NCI-H1694 (cell line): ENCODE measurements around the gene RBMS3.

Experiments used
- DNase-seq: peaks from one replicate; lab custom pipeline; 2025; lab: John Stamatoyannopoulos, UW

RBMS3 gene

GRCh38 chr3:29277249-29277648, 3.6 kb upstream of the RBMS3 start:
- DNase-seq: no peak

- DNase-seq: no peak
Observed at GRCh38 chr3:29279286-29279685, 1.6 kb upstream of the RBMS3 start.

GRCh38 chr3:29279806-29280205, 1.1 kb upstream of the RBMS3 start:
- no peak for DNase-seq

- no peak for DNase-seq
Observed at GRCh38 chr3:29281094-29281343, 148 bp downstream of the RBMS3 start.

- no peak for DNase-seq
Observed at GRCh38 chr3:29281344-29282241, 722 bp downstream of the RBMS3 start.

GRCh38 chr3:29282427-29283230, 1.8 kb downstream of the RBMS3 start:
- DNase-seq: no peak

- DNase-seq: no peak
Observed at GRCh38 chr3:29283231-29284119, 2.6 kb downstream of the RBMS3 start.

GRCh38 chr3:29284497-29284896, 3.6 kb downstream of the RBMS3 start:
- DNase-seq: no peak

GRCh38 chr3:29285471-29286071, 4.7 kb downstream of the RBMS3 start:
- no peak for DNase-seq

GRCh38 chr3:29286478-29287240, 5.8 kb downstream of the RBMS3 start:
- DNase-seq: no peak

- DNase-seq: no peak
Observed at GRCh38 chr3:29290596-29290995, 9.7 kb downstream of the RBMS3 start.

- DNase-seq: no peak
Observed at GRCh38 chr3:29291260-29291981, 10.6 kb downstream of the RBMS3 start.

GRCh38 chr3:29291982-29292363, 11.1 kb downstream of the RBMS3 start:
- no peak for DNase-seq

- DNase-seq: no peak
Observed at GRCh38 chr3:29293421-29293820, 12.6 kb downstream of the RBMS3 start.

GRCh38 chr3:29297998-29298397, 17.1 kb downstream of the RBMS3 start:
- no peak for DNase-seq

GRCh38 chr3:29301332-29302019, 20.6 kb downstream of the RBMS3 start:
- DNase-seq: no peak

GRCh38 chr3:29302619-29303018, 21.7 kb downstream of the RBMS3 start:
- DNase-seq: no peak

GRCh38 chr3:29307295-29307694, 26.4 kb downstream of the RBMS3 start:
- DNase-seq: no peak

- DNase-seq: no peak
Observed at GRCh38 chr3:29310865-29311264, 30.0 kb downstream of the RBMS3 start.

- DNase-seq: no peak
Observed at GRCh38 chr3:29311795-29312194, 30.9 kb downstream of the RBMS3 start.
